ENCODE data around the gene NFATC2.

GRCh38 chr20:51571460-51571794, 28.9 kb upstream of the NFATC2 start:
- TF ChIP-seq TBP (IDR thresholded peaks at IDR 0.05; ENCODE audit: low read depth, low read length) (no peak), POU5F1 (IDR thresholded peaks at IDR 0.05; ENCODE audit: low read depth, low read length) (no peak), SP1 (IDR thresholded peaks at IDR 0.05; ENCODE audit: low read depth, low read length) (no peak), KDM1A (IDR thresholded peaks at IDR 0.05; ENCODE audit: borderline replicate concordance, low read length) (peak; percentile 59; the same call in 1 of the 2 replicates), CHD2 (IDR thresholded peaks at IDR 0.05; ENCODE audit: low read length) (no peak), POLR2A (IDR thresholded peaks at IDR 0.05; ENCODE audit: control extremely low read depth in 1 of 2, low read depth in 2 of 2, low read length in 2 of 2) (no peak), EP300 (IDR thresholded peaks at IDR 0.05; ENCODE audit: borderline replicate concordance in 1 of 2, low read depth in 2 of 2, low read length in 2 of 2) (no peak), CEBPB (IDR thresholded peaks at IDR 0.05; ENCODE audit: low read depth, low read length) (no peak), POLR2AphosphoS5 (IDR thresholded peaks at IDR 0.05; ENCODE audit: low read depth, low read length) (no peak)
- TF ChIP-seq, protein P1, sequence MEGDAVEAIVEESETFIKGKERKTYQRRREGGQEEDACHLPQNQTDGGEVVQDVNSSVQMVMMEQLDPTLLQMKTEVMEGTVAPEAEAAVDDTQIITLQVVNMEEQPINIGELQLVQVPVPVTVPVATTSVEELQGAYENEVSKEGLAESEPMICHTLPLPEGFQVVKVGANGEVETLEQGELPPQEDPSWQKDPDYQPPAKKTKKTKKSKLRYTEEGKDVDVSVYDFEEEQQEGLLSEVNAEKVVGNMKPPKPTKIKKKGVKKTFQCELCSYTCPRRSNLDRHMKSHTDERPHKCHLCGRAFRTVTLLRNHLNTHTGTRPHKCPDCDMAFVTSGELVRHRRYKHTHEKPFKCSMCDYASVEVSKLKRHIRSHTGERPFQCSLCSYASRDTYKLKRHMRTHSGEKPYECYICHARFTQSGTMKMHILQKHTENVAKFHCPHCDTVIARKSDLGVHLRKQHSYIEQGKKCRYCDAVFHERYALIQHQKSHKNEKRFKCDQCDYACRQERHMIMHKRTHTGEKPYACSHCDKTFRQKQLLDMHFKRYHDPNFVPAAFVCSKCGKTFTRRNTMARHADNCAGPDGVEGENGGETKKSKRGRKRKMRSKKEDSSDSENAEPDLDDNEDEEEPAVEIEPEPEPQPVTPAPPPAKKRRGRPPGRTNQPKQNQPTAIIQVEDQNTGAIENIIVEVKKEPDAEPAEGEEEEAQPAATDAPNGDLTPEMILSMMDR (IDR thresholded peaks at IDR 0.05; ENCODE audit: control extremely low read depth in 1 of 3, insufficient read depth in 1 of 3, low read depth in 1 of 3, low read length in 3 of 3): no peak
